Activated CD4-positive, alpha-beta T cell treated with anti-CD3 and anti-CD28 coated beads for 48 hours (primary cell): ENCODE results near the gene DNAH7.
"Not testable (repeated sequence)": the region's sequence is repeated elsewhere in the genome, so short reads cannot be mapped to it uniquely, and the experiment has no call there.

Experiments used
- DNase-seq: peaks from one replicate; pipeline ENCODE4 v3.0.0-alpha.2; 2020

The DNAH7 gene

DNA sequence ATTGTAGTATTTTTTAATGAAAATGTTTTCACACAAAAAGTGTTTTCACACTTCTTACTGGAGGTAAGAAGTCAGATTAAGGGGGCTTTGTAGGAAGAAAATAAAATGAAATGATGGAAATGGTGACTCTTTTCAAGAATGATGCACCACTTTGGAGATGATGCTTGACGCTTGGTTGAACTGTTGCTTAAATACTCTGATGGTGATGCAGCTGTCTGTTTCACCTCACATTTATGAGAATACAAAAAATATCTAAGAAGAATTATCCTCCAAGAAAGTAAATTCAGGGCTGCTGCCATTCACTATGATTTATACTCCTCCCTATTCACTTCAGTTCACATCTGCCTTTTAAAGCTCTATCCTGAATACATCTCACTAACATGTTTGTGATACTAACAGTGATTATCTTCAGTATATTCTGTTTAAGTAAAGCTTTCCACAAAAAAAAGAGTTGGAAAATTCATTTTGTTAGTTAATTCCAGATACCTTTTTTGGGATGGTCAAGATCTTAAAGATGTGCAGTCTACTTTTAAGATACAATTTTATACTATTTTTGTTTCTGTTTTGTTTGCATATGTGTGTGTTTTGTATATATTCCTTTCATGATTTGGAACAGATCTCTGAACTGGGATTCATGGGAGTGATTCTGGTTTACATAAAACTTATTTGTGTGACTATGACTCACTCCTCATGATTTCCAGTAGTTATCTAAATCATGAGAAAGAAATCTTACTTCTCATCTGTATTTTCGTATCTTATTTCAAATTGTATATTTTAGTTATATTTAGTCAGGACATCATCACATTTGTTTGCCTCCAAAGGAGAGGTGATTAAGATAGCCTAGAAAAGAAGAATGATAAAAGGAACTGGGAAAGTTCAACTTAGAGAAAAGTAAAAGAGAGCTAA, 358.5 kb downstream of the DNAH7 start:
- DNase-seq: no peak

DNA sequence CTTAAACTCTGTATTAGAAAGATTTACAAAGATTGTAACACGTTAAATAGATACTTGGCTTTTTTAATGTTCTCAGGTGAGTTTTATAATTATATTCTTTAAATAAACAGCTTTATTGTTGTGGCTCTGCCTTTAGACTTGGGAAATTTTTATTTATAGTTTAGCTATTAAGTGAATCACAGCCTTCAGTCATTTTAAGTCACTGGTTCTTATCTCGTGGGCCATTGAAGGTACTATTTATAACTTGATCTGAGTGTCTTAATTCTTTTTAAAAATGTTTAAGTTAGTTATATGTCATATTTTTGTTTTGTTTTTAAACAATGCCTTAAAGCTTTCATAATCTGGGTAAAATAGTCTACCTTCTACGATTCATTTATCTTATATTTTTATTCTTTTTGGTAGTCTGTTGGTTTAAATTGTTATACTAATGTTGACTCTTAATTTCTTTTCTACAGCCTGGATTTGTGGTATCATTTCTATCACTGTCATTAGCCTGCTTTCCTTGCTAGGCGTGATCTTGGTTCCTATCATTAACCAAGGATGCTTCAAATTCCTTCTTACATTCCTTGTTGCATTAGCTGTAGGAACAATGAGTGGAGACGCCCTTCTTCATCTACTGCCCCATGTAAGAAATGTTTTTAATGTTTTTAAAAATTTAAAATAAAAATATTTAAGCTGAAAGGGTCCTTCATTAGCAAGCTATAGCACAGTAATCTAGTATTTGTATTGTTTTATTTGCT, 362.3 kb downstream of the DNAH7 start:
- DNase-seq: no peak

DNA sequence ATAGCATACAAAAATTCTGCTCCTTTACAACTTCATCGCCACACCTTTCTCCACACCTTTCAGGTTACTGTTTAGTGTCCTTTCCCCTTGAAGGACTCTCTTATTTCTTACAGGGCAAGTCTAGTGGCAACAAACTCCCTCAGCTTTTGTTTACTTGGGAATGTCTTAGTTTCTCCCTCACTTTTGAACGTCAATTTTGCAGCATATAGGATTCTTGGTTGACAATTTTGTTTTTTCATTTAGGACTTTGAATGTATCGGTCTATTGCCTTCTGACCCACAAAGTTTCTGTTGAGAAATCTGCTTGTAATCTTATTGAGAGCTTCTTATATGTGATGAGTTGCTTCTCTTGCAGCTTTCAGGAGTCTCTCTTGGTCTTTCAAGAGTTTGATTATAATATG, 368.2 kb downstream of the DNAH7 start:
- DNase-seq: no peak

DNA sequence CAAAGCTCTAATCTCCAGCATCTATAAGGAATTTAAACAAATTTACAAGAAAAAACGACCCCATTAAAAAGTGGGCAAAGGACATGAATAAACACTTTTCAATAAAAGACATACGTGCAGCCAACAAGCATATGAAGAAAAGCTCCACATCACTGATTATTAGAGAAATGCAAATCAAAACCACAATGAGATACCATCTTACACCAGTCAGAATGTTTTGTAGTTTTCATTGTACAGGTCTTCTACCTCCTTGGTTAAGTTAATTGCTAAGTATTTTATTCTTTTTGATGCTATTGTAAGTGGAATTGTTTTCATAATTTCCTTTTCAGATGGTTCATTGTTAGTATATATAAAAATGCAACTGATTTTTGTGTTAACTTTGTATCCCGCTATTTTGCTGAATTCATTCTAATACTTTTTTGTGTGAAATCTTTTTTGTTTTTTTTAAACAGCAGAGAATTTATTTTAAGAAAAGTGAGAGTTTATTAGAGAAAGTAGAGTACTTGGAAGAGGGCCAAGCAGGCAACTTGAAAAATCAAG, 370.9 kb downstream of the DNAH7 start:
- no peak for DNase-seq

DNA sequence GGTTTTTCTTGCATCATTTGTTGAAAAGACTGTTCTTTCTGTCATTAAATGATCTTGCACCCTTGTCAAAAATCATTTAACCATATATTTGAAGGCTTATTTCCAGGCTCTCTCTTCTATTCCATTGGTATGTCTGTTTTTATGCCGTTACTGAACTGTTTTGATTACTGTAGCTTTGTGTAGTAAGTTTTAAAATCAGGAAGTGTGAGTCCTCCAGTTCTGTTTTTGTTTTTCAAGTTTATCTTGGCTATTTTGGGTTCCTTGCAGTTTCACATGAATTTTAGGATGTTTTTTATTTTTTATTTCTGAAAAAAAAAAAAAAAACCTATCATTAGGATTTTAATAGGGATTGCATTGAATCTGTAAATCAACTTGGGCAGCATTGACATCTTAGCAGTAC, 372.6 kb downstream of the DNAH7 start:
- no peak for DNase-seq

DNA sequence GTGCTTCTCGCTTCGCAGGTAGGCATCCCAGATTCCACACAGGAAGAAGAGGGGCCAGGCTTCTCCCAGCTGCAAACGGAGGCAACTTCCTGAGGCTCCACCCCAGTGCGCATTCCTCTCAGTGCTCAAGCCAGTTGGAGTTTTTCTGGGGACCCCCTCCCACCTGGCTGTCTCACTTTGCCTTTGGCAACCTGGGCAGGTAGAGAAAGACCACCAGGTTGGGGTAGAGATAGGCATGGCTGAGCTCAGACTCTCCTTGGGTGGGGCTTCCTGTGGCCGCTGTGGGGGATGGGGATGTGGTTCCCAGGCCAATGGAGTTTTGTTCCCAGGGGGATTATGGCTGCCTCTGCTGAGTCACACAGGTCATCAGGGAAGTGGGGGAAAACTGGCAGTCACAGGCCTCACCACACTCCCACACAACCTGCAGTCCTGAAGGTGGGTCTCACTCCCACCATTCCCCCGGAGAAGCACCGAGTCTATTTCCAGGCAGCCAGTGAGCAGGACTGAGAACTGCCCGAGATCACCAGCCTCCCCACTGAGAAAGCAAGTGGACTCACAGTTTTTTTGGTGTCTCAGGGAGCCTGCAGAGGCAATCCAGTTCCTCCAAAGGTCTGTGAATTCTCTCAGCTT, 373.5 kb downstream of the DNAH7 start:
- DNase-seq: no peak

DNA sequence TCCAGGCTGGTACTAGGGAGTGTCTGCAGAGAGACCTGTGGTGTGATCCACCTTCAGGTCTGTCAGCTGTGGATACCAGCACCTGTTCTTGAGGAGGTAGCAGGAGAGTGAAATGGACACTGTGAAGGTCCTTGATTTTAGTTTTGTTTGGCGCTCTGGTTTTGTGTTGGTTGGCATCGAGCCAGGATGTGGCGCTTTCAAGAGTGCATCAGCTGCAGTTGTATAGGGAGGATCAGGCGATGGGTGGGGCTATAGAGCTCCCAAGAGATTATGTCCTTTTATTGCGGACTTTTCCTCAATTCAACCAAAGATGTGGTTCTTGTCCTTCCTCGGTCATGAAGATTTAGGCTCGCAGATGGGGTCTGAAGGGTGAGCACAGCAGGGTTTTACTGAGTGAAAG, 374.1 kb downstream of the DNAH7 start:
- DNase-seq: no peak

DNA sequence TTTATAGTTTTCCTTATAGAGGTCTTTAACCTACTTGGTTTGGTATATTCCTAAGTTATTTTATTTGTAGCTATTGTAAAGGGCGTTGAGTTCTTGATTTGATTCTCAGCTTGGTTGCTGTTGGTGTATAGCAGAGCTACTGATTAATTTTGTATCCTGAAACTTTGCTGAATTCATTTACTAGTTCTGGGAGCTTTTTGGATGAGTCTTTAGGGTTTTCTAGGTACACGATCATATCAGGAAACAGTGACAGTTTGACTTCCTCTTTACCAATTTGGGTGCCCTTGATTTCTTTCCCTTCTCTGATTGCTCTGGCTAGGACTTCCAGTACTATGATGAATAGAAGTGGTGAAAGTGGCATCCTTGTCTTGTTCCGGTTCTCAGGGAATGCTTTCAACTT, 376.1 kb downstream of the DNAH7 start:
- not testable (repeated sequence) for DNase-seq
